ENCODE results near the gene ELOVL7.
"Not testable (repeated sequence)": the region's sequence is repeated elsewhere in the genome, so short reads cannot be mapped to it uniquely, and the experiment has no call there.

Gene ELOVL7

GRCh38 chr5:60715201-60715928, 128.7 kb downstream of the ELOVL7 start:
- not testable (repeated sequence) for H3K27ac Mint-ChIP-seq, H3K4me3 Mint-ChIP-seq, H3K4me1 Mint-ChIP-seq, H3K36me3 Mint-ChIP-seq, H3K9me3 Mint-ChIP-seq
- peaks cover 24% of the 10 kb centered on the region for H3K27me3 Mint-ChIP-seq

GRCh38 chr5:60712950-60713349, 131.1 kb downstream of the ELOVL7 start:
- H3K27ac Mint-ChIP-seq = no peak overlapping the region
- peaks cover 19% of the 10 kb centered on the region for H3K27me3 Mint-ChIP-seq
- no peaks in the 10 kb centered on the region for H3K9me3 Mint-ChIP-seq
- H3K4me3 Mint-ChIP-seq = no peak overlapping the region
- peaks cover 2% of the 10 kb centered on the region for H3K36me3 Mint-ChIP-seq
- H3K4me1 Mint-ChIP-seq = no peaks in the 10 kb centered on the region

DNA sequence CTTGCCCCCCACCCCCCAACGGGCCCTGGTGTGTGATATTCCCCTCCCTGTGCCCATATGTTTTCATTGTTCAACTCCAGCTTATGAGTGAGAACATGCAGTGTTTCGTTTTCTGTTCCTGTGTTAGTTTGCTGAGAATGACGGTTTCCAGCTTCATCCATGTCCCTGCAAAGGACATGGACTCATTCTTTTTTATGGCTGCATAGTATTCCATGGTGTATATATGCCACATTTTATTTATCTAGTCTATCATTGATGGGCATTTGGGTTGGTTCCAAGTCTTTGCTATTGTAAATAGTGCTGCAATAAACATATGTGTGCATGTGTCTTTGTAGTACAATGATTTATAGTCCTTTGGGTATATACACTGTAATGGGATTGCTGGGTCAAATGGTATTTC, 132.2 kb downstream of the ELOVL7 start:
- not testable (repeated sequence) for H3K4me3 Mint-ChIP-seq, H3K9me3 Mint-ChIP-seq, H3K27ac Mint-ChIP-seq, H3K4me1 Mint-ChIP-seq, H3K36me3 Mint-ChIP-seq
- peaks cover 14% of the 10 kb centered on the region for H3K27me3 Mint-ChIP-seq

GRCh38 chr5:60710362-60710761, 133.7 kb downstream of the ELOVL7 start:
- H3K36me3 Mint-ChIP-seq = no peaks in the 10 kb centered on the region
- no peak overlapping the region for H3K27ac Mint-ChIP-seq
- peaks cover 10% of the 10 kb centered on the region for H3K27me3 Mint-ChIP-seq
- H3K4me3 Mint-ChIP-seq = no peak overlapping the region
- H3K9me3 Mint-ChIP-seq = no peaks in the 10 kb centered on the region
- no peaks in the 10 kb centered on the region for H3K4me1 Mint-ChIP-seq

DNA sequence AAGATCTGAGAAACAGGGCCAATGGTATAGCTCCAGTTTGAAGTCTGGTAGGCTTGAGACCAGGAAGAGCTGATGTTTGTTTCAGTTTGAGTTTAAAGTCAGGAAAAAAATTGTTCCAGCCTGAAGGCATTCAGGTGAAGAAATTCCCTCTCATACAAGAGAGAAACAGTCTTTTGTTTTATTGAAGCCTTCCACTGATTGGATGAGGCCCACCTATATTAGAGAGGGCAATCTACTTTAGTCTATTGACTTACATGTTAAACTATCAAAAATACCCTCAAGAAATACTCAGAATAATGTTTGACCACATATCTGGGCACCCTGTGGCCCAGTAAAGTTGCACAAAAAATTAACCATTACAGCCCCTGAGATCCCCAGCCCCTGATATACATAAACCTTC, 138.9 kb downstream of the ELOVL7 start:
- no peaks in the 10 kb centered on the region for H3K27me3 Mint-ChIP-seq
- no peak overlapping the region for H3K27ac Mint-ChIP-seq
- H3K9me3 Mint-ChIP-seq = no peaks in the 10 kb centered on the region
- peaks cover 16% of the 10 kb centered on the region for H3K4me1 Mint-ChIP-seq
- H3K4me3 Mint-ChIP-seq = no peak overlapping the region
- H3K36me3 Mint-ChIP-seq = no peaks in the 10 kb centered on the region

DNA sequence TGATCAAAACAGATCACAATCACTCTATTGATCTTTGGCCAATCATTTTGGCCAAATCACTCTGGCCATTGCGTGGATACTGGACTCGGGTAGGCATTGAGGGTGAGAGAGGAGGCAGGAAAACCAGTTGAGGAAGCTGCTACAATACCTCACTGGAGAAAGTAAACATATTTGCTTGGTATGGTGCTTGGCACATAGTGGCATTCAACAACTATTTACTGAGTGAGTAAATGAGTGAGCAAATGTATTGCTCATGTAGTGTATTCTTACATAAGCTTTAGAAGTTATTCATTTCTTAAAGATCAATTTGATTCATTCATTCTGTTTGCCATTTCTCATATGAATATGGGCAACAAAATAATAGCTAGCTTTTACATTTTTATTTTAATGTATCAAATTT, 140.1 kb downstream of the ELOVL7 start:
- H3K27me3 Mint-ChIP-seq = no peaks in the 10 kb centered on the region
- no peaks in the 10 kb centered on the region for H3K9me3 Mint-ChIP-seq
- H3K36me3 Mint-ChIP-seq = no peaks in the 10 kb centered on the region
- no peak overlapping the region for H3K4me3 Mint-ChIP-seq
- peaks cover 20% of the 10 kb centered on the region for H3K4me1 Mint-ChIP-seq
- no peak overlapping the region for H3K27ac Mint-ChIP-seq

Measured in activated naive CD4-positive, alpha-beta T cell treated with anti-CD3 and anti-CD28 coated beads, Interleukin-2, amount 50 U/mL, for 24 hours (primary cell).